ENCODE results near the gene LPIN1.
A peak's percentile ranks its signal among the peaks of the same experiment; 100 is the strongest.

LPIN1 gene

DNA sequence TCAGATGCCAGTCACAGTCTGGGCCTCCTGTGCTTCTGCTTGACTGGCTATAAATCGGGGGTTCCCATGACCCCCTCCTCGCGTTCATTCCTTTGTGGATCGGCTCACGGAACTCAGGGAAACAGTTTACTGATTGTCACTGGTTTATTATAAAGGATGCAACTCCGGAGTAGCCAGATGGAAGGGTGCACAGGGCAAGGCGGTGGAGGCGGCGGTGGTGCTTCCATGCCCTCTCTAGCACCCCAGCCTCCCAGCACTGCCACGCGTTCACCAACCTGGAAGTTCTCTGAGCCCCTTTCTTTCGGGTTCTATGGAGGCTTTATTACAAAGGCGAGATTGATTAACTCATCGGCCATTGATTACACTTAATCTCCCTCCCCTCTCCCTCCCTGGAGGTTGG, 15.6 kb downstream of the LPIN1 start:
- no peak for DNase-seq (ENCODE audit: low spot score)

DNA sequence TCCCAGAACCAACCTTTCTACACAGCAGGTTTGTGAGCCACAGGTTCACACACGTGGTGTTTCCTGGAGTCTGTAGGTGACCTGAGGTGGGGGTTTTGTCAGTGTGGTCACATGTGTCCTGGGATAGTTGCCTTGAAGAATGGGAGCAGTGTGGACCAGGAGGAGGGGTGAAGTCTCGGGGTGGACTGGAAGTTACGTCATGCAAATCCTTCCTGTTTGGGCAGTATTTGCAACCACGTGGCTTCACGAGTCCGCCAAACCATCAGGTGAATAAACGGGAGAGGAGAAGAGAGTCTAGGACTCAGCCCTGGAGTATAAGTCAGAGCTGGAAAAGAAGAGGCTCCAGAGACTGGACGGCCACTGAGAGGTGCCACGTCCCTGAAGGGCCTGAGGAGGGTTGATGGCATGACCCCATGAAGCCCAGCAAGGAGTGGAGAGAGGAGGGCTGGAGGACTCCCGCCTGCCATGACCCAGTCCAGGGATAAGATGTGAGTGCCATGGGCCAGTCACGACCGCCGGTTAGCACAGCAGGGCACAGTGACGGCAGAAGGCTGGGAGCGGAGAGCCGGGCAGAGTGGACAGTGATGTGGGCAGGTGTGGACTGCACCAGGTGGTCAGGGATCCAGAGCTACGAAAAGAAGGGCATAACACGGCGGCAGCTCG, 16.5 kb downstream of the LPIN1 start:
- DNase-seq (ENCODE audit: low spot score), result no peak

DNA sequence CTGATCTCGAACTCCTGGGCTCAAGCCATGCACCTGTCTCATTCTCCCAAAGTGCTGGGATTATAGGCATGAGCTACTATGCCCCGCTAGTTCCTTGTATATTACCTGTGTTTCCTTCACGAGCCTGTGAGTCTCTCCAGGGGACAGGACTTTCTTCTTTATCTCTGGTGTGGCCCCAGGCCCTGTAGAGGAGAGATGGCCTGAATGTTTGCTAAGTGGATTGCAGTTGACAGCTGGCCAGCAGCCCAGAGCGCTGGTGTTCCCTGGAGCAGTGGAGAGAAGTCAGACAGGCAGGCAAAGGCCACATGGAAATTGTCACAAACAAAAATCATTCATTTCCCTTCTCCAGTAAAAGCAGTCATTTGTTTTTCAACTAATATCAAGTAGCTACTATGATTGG, 17.9 kb downstream of the LPIN1 start:
- no peak for DNase-seq (ENCODE audit: low spot score)

DNA sequence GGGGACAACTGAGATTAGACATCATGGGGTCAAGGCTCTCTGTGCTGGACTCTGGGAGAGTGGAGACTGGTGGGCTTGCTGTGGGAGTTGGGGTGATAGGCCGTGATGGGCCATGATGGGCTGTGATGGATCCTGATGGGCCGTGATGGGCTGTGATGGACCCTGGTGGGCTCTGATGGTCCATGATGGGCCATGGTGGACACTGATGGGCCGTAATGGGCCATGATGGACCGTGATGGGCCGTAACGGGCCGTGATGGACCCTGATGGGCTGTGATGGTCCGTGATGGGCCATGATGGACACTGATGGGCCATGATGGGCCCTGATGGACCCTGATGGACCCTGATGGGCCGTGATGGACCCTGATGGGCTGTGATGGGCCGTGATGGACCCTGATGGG, 18.5 kb downstream of the LPIN1 start:
- DNase-seq (ENCODE audit: low spot score), result no peak

DNA sequence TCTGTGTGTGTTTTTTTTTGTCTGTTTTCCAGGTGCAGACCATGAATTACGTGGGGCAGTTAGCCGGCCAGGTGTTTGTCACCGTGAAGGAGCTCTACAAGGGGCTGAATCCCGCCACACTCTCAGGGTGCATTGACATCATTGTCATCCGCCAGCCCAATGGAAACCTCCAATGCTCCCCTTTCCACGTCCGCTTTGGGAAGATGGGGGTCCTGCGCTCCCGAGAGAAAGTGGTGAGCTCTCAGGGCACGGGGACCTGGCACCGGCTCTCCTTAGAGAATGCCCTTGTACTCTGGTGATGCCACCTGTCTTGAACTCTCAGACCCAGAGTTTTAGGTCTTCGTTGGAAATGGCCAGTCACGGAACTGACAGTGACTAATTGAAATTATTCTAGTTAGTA, 19.1 kb downstream of the LPIN1 start:
- no peak for DNase-seq (ENCODE audit: low spot score)

DNA sequence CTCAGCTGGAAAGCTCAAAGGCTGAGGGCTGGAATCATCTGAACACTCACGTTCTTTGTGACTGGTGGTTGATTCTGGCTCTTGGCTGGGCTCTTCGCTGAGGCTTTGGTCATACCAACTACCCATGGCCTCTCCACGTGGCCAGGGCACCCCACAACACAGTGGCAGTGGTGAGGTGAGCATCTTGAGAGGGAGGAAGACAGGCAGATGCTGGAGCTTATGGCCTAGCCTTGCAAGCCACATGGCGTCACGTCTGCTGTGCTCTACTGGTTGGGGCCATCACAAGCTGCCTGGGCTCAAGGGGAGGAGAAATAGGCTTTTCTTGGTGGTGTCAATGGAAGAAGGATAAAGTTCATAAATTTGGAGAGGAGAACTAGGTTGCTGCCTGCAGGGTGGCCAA, 19.6 kb downstream of the LPIN1 start:
- no peak for DNase-seq (ENCODE audit: low spot score)

DNA sequence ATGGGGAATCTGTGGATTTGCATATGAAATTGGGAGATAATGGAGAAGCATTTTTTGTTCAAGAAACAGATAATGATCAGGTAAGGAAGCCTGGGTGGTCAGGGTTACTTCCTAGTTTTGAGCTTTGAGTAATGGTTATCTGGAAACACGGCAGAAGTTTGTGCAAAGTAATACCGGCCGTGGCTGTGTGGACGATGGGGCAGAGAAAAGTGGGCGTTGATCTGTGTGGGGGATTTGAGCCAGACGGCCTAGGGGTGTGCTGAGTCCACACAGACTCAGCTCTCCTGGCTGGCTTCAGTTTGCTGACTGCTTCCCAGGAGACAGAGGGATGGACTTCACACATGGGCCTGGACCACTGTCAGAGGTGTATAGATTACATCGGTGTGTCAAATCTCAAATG, 21.3 kb downstream of the LPIN1 start:
- DNase-seq (ENCODE audit: low spot score), result peak; percentile 36

DNA sequence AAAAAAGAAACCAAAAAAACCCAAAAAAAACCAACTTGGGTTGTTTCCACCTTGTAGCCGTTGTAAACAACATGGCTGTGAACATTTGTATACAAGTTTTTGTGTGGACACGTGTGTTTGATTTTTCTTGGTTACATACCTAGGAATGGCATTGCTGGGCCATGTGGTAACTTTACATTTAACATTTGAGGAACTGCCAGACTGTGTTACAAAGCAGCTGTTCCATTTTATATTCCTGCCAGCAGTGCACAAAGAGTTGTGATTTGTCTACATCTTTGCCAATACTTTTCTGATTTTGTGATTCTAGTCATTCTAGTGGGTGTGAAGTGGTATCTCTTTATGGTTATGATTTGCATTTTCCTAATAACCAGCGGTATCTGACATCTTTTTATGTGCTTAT, 22.5 kb downstream of the LPIN1 start:
- no peak for DNase-seq (ENCODE audit: low spot score)

DNA sequence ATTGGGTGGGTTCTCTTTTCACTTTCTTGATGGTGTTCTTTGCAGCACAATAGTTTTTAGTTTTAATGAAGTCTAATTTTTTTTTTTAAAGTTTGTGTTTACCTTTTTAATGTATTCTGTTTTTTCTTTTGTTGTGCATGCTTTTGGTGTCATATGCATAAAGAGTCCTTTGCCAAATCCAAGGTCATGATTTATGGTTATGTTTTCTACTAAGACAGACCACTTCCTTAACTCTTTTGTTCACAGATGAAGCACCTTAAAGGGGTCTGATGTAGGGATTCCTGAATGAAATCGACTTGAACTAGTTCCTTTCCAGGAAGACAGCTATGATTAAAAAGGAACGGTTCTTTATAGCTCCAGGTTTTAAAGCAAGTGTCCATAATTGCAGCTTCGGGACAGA, 23.1 kb downstream of the LPIN1 start:
- no peak for DNase-seq (ENCODE audit: low spot score)

DNA sequence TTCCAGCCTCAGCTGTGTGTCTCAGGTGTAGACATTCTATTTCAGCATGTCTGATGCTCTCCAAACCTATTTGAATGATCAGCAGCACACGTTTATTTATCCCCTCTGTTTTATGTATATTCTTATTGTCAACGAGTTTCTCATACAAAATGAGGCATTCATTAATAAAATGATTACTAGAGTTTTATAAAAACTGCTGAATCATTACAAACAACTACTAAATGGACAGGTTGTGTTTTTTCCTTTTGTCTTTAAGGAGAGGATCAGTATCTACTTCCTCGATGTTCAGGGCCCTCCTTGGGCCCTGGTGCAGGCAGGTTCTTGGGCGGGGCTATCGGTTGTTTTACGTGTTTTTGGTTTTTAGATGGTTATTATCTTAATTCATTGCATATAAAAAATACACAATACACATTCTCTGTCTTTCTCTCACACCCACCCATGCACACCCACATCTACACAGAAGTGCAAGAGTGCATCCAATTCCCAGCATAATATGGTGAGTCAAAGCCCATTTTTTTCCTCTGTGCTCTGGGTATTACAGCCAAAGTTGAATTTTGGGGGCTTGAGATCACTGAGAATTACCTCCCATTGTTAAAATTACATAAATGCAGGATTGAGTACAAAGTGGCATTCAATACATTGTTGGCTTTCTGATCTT, 24.2 kb downstream of the LPIN1 start:
- peak; percentile 9 for DNase-seq (ENCODE audit: low spot score)

DNA sequence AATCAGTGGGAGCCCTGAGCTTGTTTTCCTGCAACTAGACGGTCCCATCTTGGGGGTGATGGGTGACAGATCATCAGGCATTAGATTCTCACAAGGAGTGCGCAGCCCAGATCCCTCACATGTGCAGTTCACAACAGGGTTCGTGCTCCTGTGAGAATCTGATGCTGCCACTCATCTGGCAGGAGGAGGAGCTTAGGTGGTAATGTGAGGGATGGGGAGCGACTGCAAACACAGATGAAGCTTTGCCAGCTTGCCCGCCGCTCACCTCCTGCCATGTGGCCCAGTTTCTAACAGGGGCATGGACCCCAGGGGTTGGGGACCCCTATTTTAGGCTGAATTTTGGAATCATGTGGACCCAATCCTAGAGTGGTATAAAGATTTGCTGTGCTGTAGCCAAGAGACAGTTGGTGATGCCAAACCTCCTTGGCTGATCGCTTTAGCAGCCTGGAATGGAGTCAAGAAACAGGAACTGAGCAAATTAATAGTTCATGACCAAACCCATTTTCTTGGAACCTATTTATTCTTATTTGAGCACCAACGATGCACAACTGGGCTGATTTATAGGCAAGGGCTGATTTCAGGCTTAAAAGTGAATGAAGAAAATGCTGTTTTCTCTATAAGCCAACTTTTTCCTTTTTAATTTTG, 25.7 kb downstream of the LPIN1 start:
- peak; percentile 28 for DNase-seq (ENCODE audit: low spot score)

DNA sequence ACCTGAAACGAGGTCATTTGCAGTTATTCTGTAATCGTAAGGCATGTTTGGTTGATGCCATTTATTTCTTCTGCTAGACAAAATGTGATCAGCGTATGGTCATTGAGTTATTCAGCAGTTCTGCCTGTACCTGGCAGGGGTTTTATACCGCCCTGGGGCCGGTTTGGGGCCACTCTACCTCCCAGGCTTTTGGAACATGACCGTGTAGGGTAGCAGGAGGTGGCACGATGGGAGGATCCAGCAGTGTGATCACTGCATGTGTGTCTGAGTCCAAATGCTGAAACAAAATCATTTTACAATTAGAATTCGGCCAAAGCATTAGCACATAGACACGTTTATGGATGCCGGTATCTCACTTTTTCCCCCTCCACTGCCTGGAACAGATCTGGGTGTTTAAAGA, 26.7 kb downstream of the LPIN1 start:
- DNase-seq (ENCODE audit: low spot score), result no peak

DNA sequence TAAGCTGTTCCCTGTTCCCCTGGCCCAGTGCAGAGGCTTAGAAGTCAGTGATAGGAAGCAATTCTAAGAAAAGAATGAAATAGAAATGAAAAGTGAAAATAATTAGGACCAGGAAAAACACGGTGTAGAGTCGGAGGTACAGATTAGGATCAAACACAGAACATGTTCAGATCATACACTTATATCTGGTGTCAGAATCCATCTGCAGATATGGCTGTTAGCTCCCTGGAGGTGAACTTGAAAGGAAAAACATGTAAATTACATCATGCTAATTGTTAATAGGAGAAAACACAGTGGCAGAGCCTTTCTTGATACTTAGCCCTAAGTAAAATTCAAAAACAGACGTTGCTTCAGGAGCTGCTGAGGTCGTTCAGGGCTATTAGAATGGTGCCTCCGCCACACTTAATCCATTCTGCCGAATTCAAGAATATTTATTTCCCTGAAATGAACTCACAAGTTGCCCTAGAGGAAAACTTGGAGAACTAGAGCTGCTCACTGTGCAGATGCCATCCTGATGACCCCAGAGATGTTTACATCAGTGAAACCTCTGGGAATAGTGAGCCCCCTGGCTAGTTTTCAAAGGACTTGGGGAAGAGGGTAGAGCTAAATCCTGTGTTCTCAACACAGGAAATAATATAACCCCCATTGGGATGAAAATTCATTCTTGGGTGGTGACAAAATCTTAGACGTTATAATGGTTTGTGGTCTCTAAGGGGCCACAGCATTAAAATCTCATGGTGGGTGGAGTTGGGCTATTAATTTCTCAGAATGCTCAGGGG, 27.5 kb downstream of the LPIN1 start:
- no peak for DNase-seq (ENCODE audit: low spot score)

DNA sequence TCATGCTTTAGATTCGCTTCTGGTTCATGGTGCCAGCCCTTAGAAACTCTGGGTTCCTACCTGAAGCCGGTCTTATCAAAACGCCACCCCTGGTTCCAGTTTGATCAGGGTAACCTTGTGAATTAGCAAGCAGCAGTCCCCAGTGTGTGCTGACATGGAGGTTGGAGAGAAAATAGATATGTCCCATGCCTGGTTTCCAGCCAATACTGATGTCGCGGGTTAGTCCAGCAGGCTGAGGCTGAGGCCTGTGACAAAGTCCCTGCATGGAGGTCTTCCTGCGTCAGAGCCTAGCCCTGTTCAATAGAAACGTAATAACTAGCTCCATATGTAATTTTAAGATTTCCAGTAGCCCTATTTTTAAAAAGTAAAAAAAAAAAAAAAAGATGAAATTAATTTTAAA, 28.2 kb downstream of the LPIN1 start:
- DNase-seq (ENCODE audit: low spot score), result no peak

DNA sequence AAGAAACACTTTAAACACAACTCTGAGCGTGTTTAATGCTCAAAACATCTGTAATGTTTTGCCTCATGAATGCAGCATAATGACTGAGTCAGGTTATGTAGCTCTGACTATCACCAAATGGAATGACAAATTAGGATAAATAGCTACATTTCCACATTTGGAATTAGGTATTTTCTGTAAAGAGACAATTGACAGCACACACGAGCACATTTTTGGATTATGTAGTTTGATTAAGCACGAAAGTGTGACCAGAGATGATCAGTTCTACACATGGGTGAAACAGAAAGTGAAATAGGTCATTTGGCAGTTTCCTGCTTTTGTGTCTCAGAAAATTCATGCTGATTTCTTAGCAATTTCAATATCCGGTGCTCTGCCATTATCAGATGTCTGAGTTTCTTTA, 29.0 kb downstream of the LPIN1 start:
- DNase-seq (ENCODE audit: low spot score), result no peak

DNA sequence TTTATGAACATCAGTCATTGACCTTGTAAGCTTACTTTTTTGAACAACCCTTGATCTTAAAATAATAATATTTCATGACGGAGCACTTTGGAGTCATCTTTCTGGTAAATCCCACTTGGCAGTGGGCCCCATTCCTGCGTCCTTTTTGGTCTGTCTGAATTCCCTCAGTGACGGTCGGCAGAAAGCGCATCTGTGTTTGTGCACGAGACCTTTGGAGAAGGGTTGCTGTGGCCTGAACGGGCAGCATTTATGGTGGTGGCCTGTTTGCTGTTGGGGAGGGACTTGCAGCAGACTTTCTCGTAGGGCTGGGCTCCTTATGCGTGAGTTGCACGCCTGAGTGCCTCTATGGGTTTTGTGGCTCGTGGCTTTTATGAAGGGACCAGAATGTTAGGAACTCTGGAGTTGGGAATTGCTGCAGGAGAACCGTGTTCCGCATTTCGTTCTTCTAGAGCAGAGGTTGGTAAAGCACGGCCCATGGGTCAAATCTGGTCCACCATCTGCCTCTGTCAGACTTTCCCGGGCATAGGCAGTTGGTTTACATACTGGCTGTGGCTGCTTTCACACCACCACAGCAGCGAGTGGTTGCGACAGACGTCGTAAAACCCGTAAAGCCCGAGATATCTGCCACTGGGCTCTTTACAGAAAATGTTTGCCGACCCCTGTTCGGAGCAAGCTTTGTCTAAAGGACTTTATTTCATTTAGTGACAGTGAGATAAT, 30.8 kb downstream of the LPIN1 start:
- DNase-seq (ENCODE audit: low spot score), result no peak

DNA sequence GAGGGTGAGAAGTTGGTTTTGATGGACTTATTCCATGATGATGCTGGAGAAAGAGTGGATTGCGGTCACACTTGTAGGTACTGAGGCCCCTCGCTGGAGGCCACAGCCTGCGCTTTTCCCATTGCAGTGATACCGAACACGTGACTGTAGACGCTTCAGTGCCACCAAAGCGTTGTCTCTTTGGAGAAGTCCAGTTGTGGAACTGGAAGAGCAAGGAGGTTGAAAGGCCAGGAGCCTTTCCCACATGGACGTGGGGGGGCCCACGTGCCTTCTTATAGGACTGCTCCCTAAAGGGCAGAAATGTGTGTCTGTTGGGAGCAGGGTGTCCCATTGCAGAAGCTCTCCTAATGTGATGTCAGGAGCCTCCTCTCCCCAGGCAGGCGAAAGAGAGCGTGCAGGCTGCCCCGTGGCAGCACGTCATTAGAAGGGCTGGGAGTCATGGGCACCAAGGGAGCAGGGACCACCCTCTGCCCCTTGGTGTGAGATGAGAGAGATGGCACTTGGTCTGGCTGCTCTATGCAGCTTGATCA, 31.5 kb downstream of the LPIN1 start:
- no peak for DNase-seq (ENCODE audit: low spot score)

DNA sequence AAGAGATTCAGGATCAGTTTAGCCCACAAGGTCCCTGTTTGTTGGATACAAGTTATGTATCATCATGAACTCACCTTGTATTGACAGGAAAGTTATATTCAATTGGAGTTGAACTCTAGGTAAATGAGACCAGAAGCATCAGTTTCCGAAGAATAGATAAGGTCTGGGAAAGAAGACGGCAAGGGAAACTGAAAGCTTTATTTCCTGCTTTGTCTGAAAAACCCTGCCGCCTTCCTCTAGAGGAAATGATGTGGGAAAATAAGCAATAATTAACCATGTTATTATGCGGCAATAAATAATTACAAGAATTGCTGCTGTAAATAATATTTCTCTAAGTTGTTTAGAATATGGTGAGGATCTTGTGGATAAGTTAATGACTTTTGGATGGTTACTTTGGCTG, 32.0 kb downstream of the LPIN1 start:
- DNase-seq (ENCODE audit: low spot score), result no peak

DNA sequence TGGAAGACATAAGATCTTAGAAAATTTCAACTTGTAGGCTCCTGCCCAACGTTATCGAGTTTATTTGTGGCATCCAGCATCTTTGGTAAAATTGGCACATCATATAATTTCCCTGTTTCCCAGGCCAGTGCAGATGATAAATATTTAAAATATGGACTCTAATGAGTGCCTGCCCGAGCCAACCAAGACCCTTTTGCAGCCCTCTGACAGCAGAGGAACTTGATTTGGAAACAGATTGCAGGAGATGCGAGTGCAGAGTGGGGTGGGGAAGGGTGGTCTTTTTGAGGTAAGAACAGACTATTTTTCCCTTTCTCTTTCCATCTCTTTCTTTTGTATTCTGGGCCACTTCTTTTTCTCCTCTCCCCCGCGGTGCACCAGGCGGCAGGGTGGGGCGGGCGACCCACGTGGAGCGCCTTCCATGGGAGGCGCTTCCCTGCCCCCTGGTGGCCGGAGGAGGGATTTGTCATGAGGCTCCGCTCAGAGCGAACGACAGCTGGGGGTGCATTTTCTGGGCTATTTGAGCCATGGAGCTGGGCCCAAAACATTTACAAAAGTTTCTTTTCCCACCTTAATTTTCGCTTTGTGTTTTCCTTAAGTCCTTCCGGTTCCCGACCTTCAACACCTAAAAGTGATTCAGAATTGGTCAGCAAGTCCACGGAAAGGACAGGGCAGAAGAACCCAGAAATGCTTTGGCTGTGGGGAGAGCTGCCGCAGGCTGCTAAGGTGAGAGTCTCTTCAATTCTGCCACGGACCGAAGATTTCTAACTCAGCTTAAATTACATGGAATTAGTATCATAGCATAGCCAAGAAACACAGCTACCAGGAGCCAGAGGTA, 32.7 kb downstream of the LPIN1 start:
- DNase-seq (ENCODE audit: low spot score), result peak; percentile 83

DNA sequence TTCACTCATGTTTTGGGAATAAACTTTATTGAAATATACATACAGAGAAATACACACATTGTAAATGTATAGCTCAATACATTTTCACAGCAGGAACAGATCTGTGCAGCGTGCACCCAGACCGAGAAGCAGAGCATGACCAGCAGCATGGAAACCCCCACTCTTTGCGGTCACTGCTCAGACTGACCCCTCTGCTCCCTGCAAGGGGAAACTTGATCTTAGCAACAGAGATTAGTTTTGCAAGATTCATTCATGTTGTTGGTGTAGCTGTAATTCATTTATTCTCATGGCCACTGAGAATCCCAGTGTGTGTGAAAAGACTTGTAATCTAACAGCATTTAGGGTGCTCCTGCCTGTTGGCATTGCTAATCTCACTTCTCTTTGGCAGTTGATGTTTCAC, 35.2 kb downstream of the LPIN1 start:
- no peak for DNase-seq (ENCODE audit: low spot score)

DNA sequence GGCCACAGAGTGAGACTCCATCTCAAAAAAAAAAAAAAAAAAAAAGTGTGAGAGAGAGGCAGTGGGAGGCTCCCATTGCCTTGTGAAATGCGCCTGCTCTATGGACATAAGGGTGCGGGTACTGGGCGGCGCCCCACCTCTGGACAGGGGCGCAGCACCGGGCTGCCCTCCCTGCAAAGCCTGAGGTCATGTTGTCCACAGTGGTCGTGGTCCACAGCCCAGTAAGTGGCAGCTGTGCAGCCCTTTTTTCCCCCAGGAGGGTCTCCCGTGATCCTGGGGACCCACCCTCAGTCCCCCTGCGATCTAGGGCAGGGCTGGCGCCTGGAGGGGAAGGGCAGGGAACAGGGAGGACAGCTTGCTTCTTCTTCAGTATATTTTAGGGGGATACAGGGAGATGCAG, 37.8 kb downstream of the LPIN1 start:
- DNase-seq (ENCODE audit: low spot score), result no peak
